Right hindlimb (tissue), 1 donor: ENCODE measurements around the gene FBXO9.
A peak's percentile ranks its signal among the peaks of the same experiment; 100 is the strongest.
"Not testable (repeated sequence)": the region's sequence is repeated elsewhere in the genome, so short reads cannot be mapped to it uniquely, and the experiment has no call there.

Source experiments
- DNase-seq: peaks from one replicate; pipeline ENCODE4 v3.0.0-alpha.2; 2018

The FBXO9 gene

DNA sequence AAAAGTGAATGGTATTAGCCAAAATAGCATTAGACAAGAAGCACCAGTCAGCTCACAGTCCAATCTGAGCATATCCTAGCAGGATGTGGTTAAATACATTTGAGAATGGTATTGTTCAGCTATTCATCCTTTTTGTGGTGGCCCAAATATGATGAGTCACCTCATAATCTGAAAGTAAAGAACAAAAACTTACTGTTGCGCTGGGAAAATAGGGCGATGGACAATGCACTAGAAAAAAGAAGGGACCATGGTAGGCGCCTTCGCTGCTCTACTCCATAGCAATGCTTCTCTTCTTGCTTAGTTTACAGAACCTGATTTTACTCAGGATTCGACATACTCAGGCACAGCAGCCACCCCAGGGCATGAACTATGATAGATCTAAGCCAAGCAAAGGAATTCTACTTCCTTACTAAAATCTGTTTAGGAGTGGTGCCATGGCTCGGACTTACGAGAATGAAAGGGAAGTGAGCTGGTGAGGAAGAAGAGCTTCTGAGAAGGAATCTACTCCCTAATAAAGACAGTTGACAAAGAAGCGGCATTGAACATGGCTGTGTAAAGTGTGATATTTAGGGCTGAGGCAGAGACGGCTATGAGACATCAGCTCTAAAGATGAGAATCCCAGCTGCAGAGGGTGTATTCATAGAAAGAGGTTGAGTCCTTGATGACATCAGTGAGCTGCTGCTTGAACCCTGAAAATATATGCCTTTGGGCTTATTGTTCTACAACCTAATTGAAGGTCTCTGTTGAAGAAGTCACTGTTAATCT, 16.6 kb upstream of the FBXO9 start:
- no peak for DNase-seq

DNA sequence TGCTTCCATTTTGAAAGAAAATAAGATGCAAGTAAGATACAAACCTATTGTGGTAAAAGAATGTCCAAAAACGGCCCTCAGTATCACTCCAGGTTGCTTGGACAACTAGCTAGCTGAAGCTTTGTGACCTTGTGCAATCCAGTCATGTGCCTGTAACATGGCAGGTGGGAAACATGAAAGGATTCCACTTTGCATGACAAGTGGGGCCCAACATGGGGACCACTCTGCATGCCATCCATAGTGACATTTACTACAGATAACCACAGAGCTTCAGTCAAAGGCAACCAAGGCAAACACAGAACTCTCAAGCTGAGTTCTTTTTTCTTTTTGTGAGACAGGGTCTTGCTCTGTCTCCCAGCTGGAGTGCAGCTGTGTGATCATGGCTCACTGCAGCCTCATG, 15.8 kb upstream of the FBXO9 start:
- DNase-seq: no peak

DNA sequence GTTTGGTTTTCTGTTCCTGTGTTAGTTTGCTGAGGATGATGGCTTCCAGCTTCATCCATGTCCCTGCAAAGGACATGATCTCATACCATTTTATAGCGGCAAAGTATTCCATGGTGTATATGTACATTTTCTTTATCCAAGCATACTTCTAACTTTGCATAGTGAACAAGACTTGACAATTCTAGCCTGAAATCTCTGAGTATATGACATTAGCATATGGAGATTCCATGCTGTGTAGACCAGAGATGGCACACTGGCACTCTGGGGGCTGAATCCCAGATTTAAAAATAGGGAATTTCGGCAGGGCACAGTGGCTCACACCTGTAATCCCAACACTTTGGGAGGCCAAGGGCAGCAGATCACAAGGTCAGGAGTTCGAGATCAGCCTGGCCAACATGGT, 13.1 kb upstream of the FBXO9 start:
- DNase-seq: not testable (repeated sequence)

DNA sequence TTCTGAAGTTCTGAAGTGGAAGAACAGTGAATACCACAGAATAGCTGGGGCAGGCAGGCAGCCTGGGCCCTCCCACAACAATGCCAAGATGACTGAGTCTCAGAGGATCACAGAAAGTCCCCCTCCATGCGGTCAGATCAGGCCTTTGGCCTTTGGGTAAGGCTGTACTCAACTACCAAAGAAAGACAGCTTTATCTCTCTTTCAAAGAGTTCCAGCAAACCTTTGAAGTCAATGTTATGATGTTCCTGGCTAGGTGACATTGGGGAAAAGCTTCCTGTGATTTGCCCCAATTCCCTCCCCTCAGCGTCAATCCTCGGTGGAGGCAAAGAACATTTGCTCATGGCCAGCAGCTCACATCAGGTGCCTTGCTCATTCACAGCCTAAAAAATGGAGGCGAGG, 10.7 kb upstream of the FBXO9 start:
- no peak for DNase-seq

DNA sequence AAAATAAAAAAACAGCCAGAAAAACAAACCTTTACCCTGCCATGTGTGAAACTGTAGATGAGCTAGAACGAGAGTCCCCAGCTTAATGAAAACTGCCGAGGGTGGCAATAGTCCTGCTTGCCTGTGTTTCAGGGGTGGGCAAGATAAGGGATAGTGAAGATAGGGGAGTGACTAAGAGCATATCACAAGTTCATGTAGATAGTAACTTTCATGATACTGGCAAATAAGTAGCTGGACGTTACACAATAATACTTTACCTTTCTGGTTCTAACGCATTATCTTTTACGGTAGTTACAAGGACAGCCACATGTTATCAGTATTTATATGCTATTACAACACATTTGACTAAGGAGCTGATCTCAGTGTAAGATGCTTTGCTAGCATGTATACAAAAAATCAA, 9.3 kb upstream of the FBXO9 start:
- no peak for DNase-seq

DNA sequence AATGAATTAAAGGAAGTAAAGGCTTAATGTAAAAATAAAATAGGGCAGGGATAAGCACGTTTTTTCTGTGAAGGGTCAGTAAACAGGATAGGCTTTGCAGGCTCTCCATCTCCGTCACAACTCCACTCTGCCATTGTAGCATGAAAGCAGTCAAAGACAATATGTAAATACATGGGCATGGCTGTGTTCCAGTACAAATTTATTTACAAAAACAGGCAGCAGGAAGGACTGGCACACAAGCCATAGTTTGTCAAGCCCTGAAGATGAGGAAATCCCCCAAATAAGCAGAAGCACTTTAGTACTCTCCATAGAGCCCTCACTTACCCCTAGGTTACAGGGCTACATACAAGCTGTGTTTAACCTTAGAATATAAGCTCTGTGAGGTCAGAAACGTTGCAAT, 8.9 kb upstream of the FBXO9 start:
- no peak for DNase-seq

DNA sequence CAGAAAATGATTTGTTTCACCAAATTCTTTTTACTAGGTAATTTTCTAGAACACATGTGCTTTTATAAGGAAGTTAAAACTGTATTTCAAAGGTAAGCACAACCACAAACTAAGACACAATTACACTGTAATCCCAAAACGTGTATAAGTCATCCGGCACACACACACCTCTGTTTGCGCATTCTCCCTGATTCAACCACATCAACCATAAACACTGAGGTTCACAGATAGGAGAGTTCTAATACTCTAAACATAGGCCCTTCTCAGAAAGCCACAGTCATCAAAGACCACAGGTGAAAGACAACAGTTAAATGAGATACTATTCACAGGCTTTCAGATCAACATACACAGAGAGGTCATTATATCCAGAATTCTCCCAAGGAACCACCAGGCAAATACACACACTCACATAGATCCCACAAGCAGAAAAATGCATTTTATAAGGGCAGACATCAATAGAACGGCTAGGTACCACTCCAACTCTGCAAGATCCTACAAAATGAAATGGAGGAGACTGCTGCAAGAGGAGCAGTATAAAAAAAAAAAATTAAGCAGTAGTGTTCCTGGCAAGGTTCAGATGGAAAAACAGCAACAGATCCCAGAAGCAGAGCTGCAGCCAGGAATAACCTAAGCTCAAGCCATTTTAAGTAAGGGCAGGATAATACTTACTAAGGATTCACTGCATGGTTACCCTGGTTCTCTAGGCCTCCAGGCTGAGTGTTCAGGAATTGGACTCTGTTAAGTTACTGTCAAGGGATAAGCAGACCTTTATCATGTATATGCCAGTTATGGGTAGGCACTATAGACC, 6.6 kb upstream of the FBXO9 start:
- peak; percentile 81 for DNase-seq

DNA sequence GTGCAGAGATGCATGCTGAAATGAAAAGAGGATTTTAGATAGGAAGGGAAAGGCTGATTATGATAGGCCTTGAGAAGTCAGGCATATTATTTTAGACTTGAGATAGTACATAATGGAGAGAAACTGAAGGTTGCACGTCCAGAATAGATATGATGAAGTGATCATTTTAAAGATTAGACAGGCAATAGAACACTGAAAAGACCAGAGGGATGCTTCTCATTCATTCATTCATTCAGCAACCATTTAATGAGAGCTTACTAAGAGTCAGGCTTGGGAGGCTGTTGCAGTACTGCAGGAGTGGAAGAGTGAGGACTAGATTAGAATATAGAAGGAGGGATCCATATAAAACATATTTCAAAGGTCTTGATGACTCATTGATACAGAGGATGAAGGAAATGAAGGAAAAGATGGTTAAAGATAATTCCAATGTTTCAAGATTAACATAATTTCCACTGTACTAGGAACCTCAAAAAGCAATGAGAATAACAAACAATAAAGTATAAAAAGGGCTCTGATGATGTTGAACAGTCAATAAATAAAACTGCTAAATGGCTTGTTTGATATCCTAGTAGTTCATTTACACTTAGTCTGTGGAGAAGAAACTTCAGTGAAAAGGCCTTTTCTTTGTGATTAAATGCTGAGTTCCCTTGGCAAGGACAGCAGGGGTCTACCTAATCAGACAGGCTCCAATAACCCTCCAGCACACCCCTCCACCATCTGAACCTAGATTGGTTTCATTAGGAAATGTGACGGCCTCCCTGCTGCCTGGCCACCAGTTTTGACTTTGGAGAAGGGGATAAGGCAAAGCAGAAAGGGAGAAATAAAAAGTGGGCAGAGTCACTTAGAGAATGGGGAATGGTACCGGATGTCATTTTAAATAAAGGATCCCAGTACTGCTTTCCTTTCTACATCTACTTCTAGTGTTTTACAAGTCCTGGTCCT, 5.3 kb upstream of the FBXO9 start:
- no peak for DNase-seq

DNA sequence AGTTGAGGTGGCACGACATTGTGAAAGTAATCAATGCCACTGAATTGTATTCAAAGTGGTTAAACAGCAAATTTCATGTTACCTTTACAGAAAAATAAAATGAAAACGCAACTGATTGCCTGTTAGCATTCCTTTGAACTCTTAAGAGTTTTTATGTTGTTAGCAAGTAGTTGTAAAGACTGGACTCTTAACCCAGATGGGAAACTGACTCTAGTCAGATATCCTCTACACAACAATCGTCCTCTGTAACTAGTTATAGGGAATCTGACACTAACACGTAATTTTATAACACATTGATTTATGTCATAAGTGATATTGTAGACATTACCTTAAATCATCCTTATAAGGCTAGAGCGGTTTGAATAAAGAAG, 3.0 kb upstream of the FBXO9 start:
- no peak for DNase-seq

DNA sequence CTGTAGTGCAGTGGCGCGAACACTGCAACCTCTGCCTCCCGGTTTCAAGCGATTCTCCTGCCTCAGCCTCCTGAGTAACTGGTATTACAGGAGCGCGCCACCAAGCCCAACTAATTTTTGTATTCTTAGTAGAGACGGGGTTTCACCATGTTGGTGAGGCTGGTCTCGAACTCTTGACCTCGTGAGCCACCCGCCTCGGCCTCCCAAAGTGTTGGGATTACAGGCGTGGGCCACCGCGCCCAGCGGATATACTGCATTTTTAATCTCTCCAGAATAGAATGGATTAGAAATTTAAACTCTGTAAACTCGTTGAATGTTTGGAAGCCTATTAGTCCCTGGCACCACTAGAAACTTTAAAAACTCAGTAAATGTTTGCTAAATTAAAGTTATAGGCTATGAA, 949 bp upstream of the FBXO9 start:
- not testable (repeated sequence) for DNase-seq

DNA sequence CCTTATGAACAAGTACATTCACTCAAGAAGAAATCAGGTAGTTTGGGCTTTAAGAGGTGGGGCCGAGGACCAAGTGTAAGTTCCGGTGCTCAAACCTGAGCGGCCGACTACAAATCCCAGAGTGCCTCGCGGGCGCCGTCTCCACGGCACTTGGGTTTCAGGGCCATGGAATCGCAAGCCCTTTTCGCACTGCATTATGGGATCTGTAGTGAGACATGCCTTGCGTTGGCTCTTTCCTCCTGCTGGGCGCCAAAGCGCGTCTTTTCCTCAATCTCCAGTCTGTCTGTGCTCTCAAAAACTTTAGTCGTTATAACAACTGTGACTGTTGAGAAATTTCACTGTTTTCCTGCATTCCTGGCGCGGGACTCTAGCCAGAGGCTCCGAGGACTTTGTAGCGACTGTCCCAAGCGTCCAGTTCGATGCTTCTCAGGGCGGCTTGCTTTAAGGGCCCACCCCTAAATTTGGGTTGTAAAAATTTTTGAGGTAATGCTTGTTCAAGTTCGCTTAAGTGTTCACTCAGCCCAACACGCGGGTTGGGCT, 408 bp upstream of the FBXO9 start:
- DNase-seq: peak; percentile 98

DNA sequence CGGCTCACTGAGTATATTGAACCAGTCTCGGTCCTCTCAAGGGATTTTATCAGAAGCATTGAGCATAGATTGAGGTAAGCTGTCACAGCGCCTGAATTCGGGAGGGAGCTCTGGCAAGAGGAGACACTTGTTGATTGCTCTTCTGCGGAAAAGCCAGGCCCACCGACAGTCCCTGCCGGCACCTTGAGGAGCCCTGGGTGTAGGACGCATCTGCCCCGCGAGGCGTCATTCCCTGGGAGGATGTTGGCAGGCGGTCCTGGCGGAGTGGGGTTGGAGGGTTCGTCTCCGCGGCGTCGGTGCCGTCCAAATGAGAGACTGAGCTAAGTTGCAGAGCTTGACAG, 843 bp downstream of the FBXO9 start:
- no peak for DNase-seq

DNA sequence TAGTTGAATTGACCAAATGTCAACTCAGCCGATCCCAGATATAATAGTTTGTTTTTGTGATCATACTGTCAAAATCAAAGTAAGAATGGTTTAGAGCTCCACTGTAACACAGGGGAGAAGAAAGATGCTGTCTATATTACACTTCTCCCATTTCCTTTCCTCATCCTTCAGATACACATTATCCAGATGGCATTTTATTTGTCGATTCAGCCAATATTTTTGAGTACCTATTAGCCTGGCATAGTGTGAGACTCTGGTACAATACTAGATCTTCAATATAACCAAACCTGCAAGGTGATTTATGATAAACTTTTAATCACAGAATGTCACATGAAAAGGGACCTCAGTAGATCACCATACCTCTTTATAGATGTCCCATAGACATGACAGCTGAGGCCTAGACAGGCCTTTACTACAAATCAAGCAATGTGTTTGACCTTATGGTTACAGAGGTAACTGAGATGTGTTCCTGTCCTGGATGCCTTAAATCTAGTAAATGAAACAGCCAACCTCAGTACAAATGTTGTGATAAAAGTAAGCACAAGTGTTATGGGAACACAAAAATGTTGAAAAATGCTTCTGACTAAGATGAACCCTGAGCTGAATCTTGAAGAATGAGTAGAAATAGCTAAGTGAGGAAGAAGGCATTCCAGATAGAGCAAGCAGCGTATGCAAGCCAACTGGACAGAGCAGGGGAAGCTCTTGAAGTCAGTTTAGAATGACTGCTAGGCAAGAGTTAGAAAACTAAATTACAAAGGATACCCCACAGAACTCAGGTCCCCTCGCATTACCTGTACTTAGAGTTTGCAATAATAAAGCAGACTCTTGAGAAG, 1.9 kb downstream of the FBXO9 start:
- DNase-seq: no peak

DNA sequence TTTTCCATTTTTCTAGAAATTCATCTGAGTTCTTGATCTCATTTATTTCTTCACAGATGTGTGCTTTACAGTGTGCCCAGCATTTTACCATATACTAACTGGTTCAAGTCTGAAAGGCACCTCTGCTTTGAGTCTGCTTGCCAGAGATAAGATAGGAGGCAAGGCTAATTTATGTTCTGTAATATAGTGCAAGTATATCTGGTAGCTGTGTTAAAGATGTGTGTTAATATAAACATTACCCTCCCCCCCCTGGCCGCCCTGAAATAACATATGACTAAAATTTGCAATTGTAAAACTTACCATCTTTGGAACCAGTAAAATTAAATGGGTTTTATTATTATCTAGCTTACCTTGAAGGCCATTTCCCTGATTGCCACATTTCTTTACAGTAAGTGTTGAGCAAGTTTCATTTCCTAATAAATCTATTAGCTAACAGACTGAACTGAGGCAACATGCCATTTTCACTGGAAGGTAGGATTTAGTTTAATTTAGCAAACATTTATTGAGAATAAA, 2.7 kb downstream of the FBXO9 start:
- no peak for DNase-seq

DNA sequence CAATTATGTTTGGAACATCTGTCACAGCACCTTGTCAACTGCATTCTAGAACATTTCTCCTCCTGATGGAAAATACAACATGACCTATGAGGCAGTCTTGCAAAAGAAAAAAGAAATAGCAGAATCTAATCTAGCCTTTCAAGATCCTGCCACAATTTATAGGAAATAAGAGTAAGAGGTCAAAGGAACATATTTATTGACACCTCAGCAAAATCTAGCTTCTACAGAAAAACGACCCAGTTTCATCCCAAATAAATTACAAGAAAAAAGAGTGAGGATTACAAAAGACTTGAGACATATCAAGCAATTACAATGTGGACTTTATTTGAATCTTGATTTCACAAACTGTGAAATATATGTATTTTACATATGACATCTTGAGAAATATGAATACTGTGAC, 4.2 kb downstream of the FBXO9 start:
- no peak for DNase-seq

DNA sequence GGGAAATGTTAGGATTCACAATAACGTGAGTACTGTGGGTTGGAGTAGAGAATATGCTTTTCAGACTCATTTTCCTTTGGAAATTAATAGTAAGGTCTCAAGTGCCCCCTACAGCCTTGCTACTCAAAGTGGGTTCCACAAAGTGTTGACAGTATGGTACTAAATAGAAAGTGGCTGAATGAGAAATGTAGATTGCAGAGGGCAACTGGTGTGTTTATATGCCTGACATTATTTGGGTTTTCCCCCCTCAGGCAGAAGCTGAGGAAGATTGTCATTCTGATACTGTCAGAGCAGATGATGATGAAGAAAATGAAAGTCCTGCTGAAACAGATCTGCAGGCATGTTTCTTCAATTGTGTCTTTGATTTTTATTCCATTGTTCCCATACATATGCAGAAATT, 5.6 kb downstream of the FBXO9 start:
- no peak for DNase-seq

DNA sequence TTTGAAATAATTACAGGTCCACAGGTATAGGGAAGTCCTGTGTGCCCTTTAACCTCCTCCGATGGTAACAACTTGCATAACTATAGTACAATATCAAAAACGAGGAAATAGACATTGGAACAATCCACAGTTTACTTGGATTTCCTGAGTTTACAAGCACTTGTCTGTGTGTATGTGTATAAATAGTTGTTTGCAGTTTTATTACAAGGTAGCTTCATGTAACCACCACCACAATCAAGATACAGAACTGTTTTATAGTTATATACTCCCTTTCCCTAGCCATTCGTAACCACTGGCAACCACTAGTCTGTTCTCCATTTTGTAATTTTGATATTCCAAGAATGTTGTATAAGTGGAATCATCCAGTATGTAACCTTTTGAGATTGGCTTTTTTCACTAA, 9.1 kb downstream of the FBXO9 start:
- DNase-seq: no peak

DNA sequence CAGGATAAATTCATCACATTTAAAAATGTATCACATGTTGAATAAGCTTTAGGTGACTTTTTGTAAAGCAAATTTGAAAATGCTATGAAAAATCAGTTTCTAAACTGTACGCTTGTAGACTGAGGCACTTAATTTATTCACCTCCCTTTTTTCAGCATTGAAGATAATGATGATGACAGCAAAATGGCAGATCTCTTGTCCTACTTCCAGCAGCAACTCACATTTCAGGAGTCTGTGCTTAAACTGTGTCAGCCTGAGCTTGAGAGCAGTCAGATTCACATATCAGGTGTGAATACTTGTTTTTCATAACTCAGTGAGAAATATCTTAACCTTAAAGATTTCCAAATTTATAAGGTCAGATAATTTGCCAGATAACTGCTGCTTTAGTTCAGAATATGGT, 15.6 kb downstream of the FBXO9 start:
- DNase-seq: no peak

DNA sequence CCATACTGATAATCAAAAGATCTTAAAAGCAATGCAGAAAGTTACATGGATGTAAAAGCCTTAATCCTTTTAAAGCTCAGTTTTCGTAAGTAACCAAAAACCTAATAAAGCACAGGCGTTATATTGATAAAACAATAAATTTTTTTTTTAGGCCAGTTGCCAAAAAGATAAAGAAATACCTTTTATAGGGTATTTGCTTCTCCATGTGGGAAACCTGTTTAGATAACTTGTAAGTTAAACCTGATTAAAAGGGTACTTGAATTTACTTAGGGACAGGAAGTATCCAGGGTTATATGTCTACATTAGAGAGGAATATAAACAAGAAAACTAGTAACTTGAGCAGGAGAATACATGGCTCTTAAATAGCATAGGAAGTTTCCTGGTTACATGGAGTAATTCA, 21.1 kb downstream of the FBXO9 start:
- DNase-seq: no peak

DNA sequence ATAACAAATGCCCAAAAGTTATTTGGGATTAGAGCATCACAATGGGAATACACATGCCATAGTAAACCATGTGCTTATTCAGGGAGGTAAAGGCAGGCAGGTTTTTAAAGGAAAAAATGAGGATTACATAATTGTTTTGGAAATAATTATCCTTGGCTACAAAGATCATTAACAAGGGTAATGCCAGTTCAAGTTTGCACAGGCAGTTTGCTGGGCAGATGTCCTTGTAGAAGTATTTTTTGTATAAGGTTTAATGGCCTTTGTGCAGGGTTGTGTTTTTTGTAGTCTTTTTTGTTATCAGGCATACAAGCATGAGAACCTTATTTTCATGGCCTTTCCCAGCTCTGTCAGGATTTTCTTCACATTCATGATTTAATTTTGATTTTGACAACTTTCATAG, 24.7 kb downstream of the FBXO9 start:
- DNase-seq: no peak

DNA sequence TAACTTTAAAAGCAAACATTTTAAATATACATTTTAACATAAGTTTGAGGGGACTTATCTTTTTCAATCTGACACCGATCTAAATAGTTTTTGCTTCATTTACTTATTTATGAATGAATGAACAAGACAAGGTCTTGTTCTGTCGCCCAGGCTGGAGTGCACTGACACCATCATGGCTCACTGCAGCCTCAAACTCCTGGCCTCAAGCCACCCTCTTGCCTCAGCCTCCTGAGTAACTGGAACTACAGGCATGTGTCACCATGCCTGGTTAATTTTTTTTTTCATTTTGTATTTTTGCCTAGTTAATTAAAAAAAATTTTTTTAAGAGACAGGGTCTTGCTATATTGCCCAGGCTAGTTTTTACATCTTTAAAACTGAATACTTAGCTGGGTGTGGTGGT, 25.4 kb downstream of the FBXO9 start:
- no peak for DNase-seq

DNA sequence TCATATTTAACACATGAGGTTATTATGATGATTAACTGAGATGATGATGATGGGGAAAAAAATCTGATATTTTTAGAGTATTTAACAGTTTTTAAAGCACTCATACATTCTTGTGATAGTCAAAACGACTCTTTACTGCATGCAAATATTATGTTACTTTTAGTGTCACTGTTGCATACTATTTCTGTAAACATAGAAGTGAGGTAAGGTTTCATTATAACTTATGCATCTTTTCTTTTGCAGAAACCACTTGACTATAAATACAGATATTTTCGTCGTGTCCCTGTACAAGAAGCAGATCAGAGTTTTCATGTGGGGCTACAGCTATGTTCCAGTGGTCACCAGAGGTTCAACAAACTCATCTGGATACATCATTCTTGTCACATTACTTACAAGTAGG, 30.1 kb downstream of the FBXO9 start:
- no peak for DNase-seq
